ENCODE measurements around the gene ZNF24. TPM values are rescaled to one million over a fixed set of nuclear protein-coding genes. Genes with fewer than 3 reads are reported as not detected.

Gene ZNF24
- total RNA-seq, 1 experiment from 2014 or later: 46.8 TPM

DNA sequence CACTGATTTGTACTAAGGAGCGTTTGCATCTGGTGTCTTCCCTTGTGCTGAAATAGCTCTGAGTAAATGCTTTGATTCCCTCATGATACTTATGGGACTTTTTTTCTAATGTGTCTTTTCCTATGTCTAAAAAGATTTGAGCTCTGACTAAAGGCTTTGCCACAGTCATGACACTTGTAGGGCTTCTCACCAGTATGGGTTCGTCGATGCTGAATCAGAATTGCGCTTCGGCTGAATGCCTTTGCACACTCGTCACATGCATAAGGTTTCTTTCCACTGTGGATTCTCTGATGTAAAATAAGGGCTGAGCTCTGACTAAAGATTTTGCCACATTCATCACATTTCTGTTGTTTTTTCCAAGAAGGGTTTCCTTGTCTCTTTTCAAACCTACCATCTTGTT, 24.9 kb upstream of the ZNF24 start:
- ChIA-PET CTCF (no interaction called here), POLR2A (interaction anchor here (0.6 kb wide), 1 partner anchor 80 kb away, joined by 3 read pairs; no protein-coding TSS in a partner anchor)
- DNase-seq (ENCODE audit: low read depth, low spot score): no peak
- intact Hi-C loops (cut with micrococcal nuclease; ENCODE audit: unreplicated experiment) (no loop called here), in situ Hi-C loops (cut with HindIII; ENCODE audit: low pct_unique_long_range_greater_than_20kb, low sequenced_read_pairs) (no loop called here)
- no peaks in the 10 kb centered on the region for H3K9me3 ChIP-seq (ENCODE audit: control insufficient read depth, insufficient read depth, low read depth, low read length)
- H3K4me1 ChIP-seq (ENCODE audit: control insufficient read depth, insufficient read depth, low read length): no peaks in the 10 kb centered on the region
- no peaks in the 10 kb centered on the region for H3K27me3 ChIP-seq (ENCODE audit: control insufficient read depth, insufficient read depth, low read length)
- no peak for ATAC-seq
- TF ChIP-seq POLR2AphosphoS5 (IDR thresholded peaks at IDR 0.05; ENCODE audit: low read depth, low read length) (no peak), REST (IDR thresholded peaks at IDR 0.05; ENCODE audit: insufficient read depth in 1 of 2, low read depth in 2 of 2, low read length in 1 of 2) (no peak), TCF7L2 (IDR thresholded peaks at IDR 0.05; ENCODE audit: low read depth, low read length) (no peak), SIN3A (IDR thresholded peaks at IDR 0.05; ENCODE audit: borderline replicate concordance, insufficient read depth, low read depth, low read length) (no peak)
- TF ChIP-seq, protein P1, sequence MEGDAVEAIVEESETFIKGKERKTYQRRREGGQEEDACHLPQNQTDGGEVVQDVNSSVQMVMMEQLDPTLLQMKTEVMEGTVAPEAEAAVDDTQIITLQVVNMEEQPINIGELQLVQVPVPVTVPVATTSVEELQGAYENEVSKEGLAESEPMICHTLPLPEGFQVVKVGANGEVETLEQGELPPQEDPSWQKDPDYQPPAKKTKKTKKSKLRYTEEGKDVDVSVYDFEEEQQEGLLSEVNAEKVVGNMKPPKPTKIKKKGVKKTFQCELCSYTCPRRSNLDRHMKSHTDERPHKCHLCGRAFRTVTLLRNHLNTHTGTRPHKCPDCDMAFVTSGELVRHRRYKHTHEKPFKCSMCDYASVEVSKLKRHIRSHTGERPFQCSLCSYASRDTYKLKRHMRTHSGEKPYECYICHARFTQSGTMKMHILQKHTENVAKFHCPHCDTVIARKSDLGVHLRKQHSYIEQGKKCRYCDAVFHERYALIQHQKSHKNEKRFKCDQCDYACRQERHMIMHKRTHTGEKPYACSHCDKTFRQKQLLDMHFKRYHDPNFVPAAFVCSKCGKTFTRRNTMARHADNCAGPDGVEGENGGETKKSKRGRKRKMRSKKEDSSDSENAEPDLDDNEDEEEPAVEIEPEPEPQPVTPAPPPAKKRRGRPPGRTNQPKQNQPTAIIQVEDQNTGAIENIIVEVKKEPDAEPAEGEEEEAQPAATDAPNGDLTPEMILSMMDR (IDR thresholded peaks at IDR 0.05): no peak
- no peaks in the 10 kb centered on the region for H3K36me3 ChIP-seq (ENCODE audit: control insufficient read depth, insufficient read depth, low read length)
- no TSS peak for BruUV-seq (replicated peaks)
- H3K27ac ChIP-seq (ENCODE audit: low read length): no peak overlapping the region
- no peak overlapping the region for H3K4me3 ChIP-seq (ENCODE audit: low read depth in 2 of 2, low read length in 2 of 2)

GRCh38 chr18:35368595-35368994, 24.4 kb upstream of the ZNF24 start:
- in situ Hi-C loops (cut with HindIII; ENCODE audit: low pct_unique_long_range_greater_than_20kb, low sequenced_read_pairs): no loop called here
- intact Hi-C loops (cut with micrococcal nuclease; ENCODE audit: unreplicated experiment): no loop called here
- no TSS peak for BruUV-seq (replicated peaks)

More at GRCh38 chr18:35368595-35368994, 24.4 kb upstream of the ZNF24 start:
- ATAC-seq: no peak
- CTCF ChIA-PET: no interaction called here
- Histone ChIP-seq H3K9me3 (ENCODE audit: control insufficient read depth, insufficient read depth, low read depth, low read length) (no peaks in the 10 kb centered on the region), H3K27me3 (ENCODE audit: control insufficient read depth, insufficient read depth, low read length) (no peaks in the 10 kb centered on the region), H3K4me1 (ENCODE audit: control insufficient read depth, insufficient read depth, low read length) (no peaks in the 10 kb centered on the region), H3K4me3 (ENCODE audit: low read depth in 2 of 2, low read length in 2 of 2) (no peak overlapping the region), H3K36me3 (ENCODE audit: control insufficient read depth, insufficient read depth, low read length) (no peaks in the 10 kb centered on the region), H3K27ac (ENCODE audit: low read length) (no peak overlapping the region)
- POLR2A ChIA-PET: interaction anchor here (0.6 kb wide), 1 partner anchor 80 kb away, joined by 3 read pairs; no protein-coding TSS in a partner anchor
- TF ChIP-seq POLR2AphosphoS5 (IDR thresholded peaks at IDR 0.05; ENCODE audit: low read depth, low read length) (no peak), SIN3A (IDR thresholded peaks at IDR 0.05; ENCODE audit: borderline replicate concordance, insufficient read depth, low read depth, low read length) (no peak), REST (IDR thresholded peaks at IDR 0.05; ENCODE audit: insufficient read depth in 1 of 2, low read depth in 2 of 2, low read length in 1 of 2) (no peak), TCF7L2 (IDR thresholded peaks at IDR 0.05; ENCODE audit: low read depth, low read length) (no peak)
- TF ChIP-seq, protein P1 (IDR thresholded peaks at IDR 0.05): no peak
- no peak for DNase-seq (ENCODE audit: low read depth, low spot score)

Measured in Panc1 (cell line).